Measurements from ENCODE around the gene SERTAD4. TPM values are rescaled to one million over a fixed set of nuclear protein-coding genes. Genes with fewer than 3 reads are reported as not detected.

SERTAD4 gene
- total and polyA plus RNA-seq, 2 of the 8 experiments (the other 6 are each of a cell fraction or from before 2014, with no cell fraction given) = 0.54 to 3.2 TPM

Other genes with a start within 250 kb of the SERTAD4 start
- gene HHAT, start 96.1 kb downstream of the SERTAD4 start, total RNA-seq (2021; fragmentation: NEBNext Ultra II Directional; extraction: Animal tissue kit (Norgen Biotek cat#: 25700)) = 0.15 and 0.27 TPM in 2 replicates
- 0.51 and 0.74 TPM in 2 replicates for gene HHAT, start 96.1 kb downstream of the SERTAD4 start, polyA plus RNA-seq (2011; rRNA removed)

Measured in H1 (cell line).